NCI-H2107 treated with DMSO at 0.1 percent for 48 hours (cell line): ENCODE data around the gene ZNF14.
"Not testable (repeated sequence)": the region's sequence is repeated elsewhere in the genome, so short reads cannot be mapped to it uniquely, and the experiment has no call there.

Experiments
- DNase-seq: peaks from one replicate; lab custom pipeline; 2025; ENCODE audit not compliant: unreplicated experiment; lab: John Stamatoyannopoulos, UW

The ZNF14 gene

GRCh38 chr19:19747357-19748220 is 14.7 kb upstream of the ZNF14 start:
- no peak for DNase-seq

- DNase-seq, result no peak
Measured at GRCh38 chr19:19746286-19747213, 13.6 kb upstream of the ZNF14 start.

- DNase-seq, result no peak
Measured at GRCh38 chr19:19745496-19746285, 12.8 kb upstream of the ZNF14 start.

GRCh38 chr19:19744641-19745040 is 11.7 kb upstream of the ZNF14 start:
- no peak for DNase-seq

GRCh38 chr19:19743921-19744320 is 11.0 kb upstream of the ZNF14 start:
- not testable (repeated sequence) for DNase-seq

- DNase-seq, result no peak
Measured at GRCh38 chr19:19743176-19743575, 10.3 kb upstream of the ZNF14 start.

- DNase-seq, result no peak
Measured at GRCh38 chr19:19742773-19743172, 9.9 kb upstream of the ZNF14 start.

- no peak for DNase-seq
Measured at GRCh38 chr19:19741184-19741583, 8.3 kb upstream of the ZNF14 start.

- DNase-seq, result no peak
Measured at GRCh38 chr19:19740755-19741154, 7.8 kb upstream of the ZNF14 start.

- no peak for DNase-seq
Measured at GRCh38 chr19:19738564-19738963, 5.7 kb upstream of the ZNF14 start.

GRCh38 chr19:19737559-19738332 is 4.8 kb upstream of the ZNF14 start:
- no peak for DNase-seq

- no peak for DNase-seq
Measured at GRCh38 chr19:19721896-19722295, 11.0 kb downstream of the ZNF14 start.

GRCh38 chr19:19719798-19720197 is 13.1 kb downstream of the ZNF14 start:
- DNase-seq, result no peak

- no peak for DNase-seq
Measured at GRCh38 chr19:19711934-19712828, 20.7 kb downstream of the ZNF14 start.

GRCh38 chr19:19711306-19711933 is 21.5 kb downstream of the ZNF14 start:
- DNase-seq, result no peak

GRCh38 chr19:19710506-19710905 is 22.4 kb downstream of the ZNF14 start:
- DNase-seq, result no peak

- no peak for DNase-seq
Measured at GRCh38 chr19:19704836-19705235, 28.1 kb downstream of the ZNF14 start.

- not testable (repeated sequence) for DNase-seq
Measured at GRCh38 chr19:19700493-19700892, 32.4 kb downstream of the ZNF14 start.

- no peak for DNase-seq
Measured at GRCh38 chr19:19697589-19697988, 35.3 kb downstream of the ZNF14 start.
